Left ventricle myocardium superior (tissue), 1 donor: ENCODE measurements around the gene RAP1GAP2. TPM values are rescaled to one million over a fixed set of nuclear protein-coding genes. Genes with fewer than 3 reads are reported as not detected.
A peak's percentile ranks its signal among the peaks of the same experiment; 100 is the strongest.
"Not testable (repeated sequence)": the region's sequence is repeated elsewhere in the genome, so short reads cannot be mapped to it uniquely, and the experiment has no call there.

Experiments
- ATAC-seq: fragments of 200-7000 bp; cut with Tn5 transposase; one replicate; pipeline ENCODE4 v1.9.1; 2020; ENCODE audit warnings: mild to moderate bottlenecking, moderate library complexity
- DNase-seq: peaks from one replicate; pipeline ENCODE4 v3.0.0-alpha.2; 2020
- intact Hi-C: fragments of 100-400 bp; cut with micrococcal nuclease; formaldehyde crosslinking; loops from one replicate; pipeline ENCODE4 v1.11.0; 2022
- long read RNA-seq: library from polyadenylated mRNA; unstranded; transcript quantifications from one replicate; pipeline ENCODE4 v2.0.0, GENCODE V29; 2021
- total RNA-seq: library from RNA; stranded (reverse); fragmentation: NEBNext Ultra II Directional; extraction: Animal tissue kit (Norgen Biotek cat#: 25700); gene quantifications from one replicate; pipeline ENCODE4 v1.2.1, GENCODE V29; 2021
- donor health status: DM: no; HTN: yes; CAD: no; lungs with severe emphysema.

The RAP1GAP2 gene
- total RNA-seq, result 48.9 TPM
- long read RNA-seq, full-length matches to known transcripts, result 28 of 40 reads
- long read RNA-seq, partial matches to known transcripts, result 8 of 40 reads
- long read RNA-seq, other reads (novel, unspliced or antisense), result 4 of 40 reads

DNA sequence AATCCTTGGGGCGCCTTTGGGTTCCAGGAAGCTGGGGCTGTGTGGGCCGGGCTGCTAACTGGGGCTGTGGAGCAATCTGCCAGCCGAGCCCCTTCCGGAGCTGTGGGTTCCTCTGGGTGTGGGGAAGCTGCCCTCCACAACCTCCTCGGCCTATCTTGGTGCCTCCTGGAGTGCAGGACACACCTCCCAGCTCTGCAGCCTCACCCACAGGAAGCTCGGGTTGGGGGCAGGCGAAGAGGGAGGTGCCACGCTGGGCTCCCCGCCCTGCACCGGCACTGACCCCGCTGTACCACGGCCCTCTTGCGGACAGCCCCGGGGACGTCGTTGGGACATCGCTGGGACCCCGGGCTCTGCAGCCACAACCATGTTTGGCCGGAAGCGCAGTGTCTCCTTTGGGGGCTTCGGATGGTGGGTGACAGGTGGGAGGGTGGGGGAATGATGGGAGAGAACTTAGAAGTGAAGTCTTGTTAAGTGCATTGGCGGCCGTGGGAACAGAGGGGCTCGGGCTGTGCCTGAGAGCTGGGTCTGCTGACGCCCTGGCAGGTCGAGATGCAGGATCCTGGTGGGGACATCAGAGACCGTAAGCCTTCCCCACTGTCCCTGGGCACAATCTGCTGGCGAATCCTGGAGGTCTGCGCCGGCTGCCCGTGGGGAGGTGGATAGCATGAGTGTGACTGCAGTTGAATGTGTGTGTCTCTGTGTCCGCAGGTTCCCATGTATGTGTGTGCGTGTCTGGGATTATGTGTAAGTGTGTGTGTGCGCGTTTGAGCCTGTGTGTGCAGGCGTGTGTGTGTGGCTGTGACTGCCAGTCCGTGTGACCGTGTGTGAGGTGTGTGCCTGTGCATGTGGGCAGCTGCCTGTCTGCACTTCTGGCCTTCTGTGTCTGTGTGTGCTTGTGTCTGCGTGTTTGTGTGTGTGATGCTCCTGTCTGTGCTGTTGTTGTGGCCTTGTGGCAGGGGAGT, at the start of gene RAP1GAP2:
Gene RAP1GAP2, plus strand, starts transcription at position 275 of the 962 bp plus-strand sequence. Its CDS starts 90 bp downstream, at position 365.
- DNase-seq (peak; percentile 76), ATAC-seq (peak; percentile 68)
- intact Hi-C loops, result no loop called here

- DNase-seq, result no peak
- intact Hi-C loops, result no loop called here
Measured at GRCh38 chr17:2749058-2749783, 47.0 kb upstream of the RAP1GAP2 start, which contains the start of gene CCDC92B. TSS of gene CCDC92B (minus strand) at chr17:2749652. CDS start at chr17:2735145, 14,507 bp downstream.

GRCh38 chr17:2749784-2750181, 46.5 kb upstream of the RAP1GAP2 start:
- DNase-seq (peak; percentile 85), ATAC-seq (peak; percentile 96)

More at GRCh38 chr17:2749058-2749783, 47.0 kb upstream of the RAP1GAP2 start, which contains the start of gene CCDC92B:
- ATAC-seq, result no peak

GRCh38 chr17:2750721-2751120, 45.5 kb upstream of the RAP1GAP2 start:
- intact Hi-C loops, result no loop called here
- DNase-seq, result no peak
- no peak for ATAC-seq

More at GRCh38 chr17:2749784-2750181, 46.5 kb upstream of the RAP1GAP2 start:
- intact Hi-C loops, result no loop called here

- ATAC-seq (no peak), DNase-seq (no peak)
- intact Hi-C loops, result no loop called here
Measured at GRCh38 chr17:2751491-2751890, 44.7 kb upstream of the RAP1GAP2 start.

GRCh38 chr17:2755891-2756724, 40.1 kb upstream of the RAP1GAP2 start:
- no peak for DNase-seq
- intact Hi-C loops, result no loop called here
- ATAC-seq, result peak; percentile 52

DNA sequence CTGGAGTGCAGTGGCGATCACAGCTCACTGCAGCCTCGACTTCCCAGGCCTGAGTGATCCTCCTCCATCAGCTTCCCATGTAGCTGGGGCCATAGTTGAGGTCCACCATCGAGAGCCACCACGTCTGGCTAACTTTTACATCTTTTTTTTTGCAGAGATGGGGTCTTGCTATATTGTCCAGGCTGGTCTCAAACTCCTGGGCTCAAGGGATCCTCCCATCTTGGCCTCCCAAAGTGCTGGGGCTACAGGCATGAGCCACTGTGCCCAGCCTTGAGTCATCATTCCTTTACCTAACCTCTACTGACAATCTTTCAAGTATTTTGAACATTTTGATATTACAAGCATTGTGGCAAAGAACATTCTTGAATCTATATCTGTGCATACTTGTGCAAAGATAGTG, 37.4 kb upstream of the RAP1GAP2 start:
- DNase-seq (no peak), ATAC-seq (no peak)
- intact Hi-C loops, result no loop called here

DNA sequence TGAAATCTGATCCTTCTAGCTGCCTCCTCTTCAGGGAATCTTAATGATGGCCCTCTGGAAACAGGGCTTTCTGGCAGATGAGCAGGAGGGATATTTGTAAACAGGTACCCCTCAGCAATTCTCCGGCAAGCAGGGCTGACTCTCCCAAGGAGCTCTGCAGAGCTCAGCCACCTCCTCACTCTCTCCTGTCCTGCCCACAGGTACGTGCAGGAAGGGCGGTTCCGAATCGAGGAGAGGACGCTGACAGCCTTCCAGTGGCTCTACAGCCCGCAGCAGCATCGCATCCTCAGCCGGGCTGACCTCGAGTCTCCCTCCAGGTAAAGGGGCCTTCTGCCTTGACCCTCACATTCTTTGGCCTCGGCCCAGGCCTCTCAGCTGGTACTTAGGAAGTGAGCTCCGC, 26.1 kb upstream of the RAP1GAP2 start:
- intact Hi-C loops, result no loop called here
- ATAC-seq (no peak), DNase-seq (no peak)

DNA sequence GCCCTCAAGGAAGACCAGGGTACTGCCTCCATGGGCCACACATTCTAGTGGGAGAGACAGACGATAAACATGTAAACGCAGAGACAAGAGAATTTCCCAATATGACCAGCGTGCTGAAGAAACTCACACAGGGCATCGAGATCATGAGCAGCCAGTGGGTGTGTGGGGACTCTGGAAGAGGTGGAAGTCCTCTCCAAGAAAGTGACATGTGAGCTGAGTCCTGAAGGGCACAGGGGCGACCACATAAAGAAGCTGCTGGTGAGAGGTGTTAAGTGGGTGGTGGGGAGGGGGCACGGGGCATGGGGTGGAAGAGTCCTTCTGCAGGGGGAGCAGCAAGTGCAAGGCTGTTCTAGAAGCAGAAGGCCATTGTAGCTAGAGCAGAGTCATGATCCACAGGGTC, 21.0 kb upstream of the RAP1GAP2 start:
- intact Hi-C loops, result no loop called here
- DNase-seq (no peak), ATAC-seq (no peak)

- DNase-seq (no peak), ATAC-seq (no peak)
- intact Hi-C loops, result no loop called here
Measured at GRCh38 chr17:2776589-2777241, 19.5 kb upstream of the RAP1GAP2 start.

DNA sequence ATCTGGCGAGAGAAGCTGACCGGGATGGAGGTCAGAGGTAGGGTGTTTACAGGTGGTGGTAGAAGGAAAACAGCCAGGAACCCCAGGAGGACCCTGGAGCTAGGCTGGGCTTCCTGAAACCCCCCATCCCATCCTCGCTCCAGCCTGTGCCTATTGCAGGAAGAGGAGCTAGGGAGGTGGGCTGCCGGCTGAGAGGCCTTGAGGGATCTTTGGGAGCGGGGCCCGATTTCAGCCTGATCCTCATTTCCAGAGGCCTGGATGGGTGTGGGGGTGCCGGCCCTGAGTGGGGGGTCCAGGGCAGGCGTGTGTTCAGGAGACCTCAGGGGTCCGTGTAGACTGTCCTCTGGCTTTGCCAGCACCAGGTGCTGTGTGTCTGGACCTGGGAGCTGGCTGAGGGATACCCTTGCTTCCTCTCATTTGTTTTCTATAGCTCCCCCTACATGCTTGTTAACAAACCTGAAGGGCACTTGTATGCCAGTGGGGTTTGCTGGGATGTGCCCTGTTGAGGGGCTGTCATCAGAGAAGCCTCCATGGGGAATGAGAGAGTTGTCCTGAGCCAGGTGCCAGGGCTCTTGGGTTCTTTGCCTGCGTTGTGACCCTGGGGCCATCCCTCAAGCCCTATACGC, 18.9 kb upstream of the RAP1GAP2 start:
- no peak for DNase-seq
- no peak for ATAC-seq
- intact Hi-C loops, result no loop called here

DNA sequence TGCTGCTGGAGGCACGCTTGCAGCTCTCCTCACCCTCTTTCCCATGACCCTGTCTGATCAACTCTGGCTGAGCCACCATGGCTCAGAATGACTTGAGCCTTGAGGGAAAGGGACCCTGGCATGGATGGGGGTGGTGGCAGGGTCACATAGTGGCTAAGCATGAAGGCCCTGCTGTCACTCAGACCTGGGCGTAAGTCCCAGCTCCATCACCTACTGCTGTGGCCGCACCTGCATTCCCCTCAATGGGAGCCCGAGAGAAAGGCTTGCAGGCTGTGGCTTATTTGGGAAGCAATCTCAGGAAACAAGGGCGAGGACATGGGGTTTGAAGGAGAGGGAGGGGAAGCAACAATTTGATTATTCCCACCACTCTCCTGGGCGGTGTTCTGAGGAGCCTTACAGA, 17.7 kb upstream of the RAP1GAP2 start:
- ATAC-seq, result no peak
- DNase-seq, result no peak
- intact Hi-C loops, result no loop called here

GRCh38 chr17:2779545-2779944, 16.7 kb upstream of the RAP1GAP2 start:
- intact Hi-C loops, result no loop called here
- DNase-seq (no peak), ATAC-seq (no peak)

GRCh38 chr17:2780256-2780655, 16.0 kb upstream of the RAP1GAP2 start:
- DNase-seq, result no peak
- intact Hi-C loops, result no loop called here
- ATAC-seq, result no peak

GRCh38 chr17:2780931-2781454, 15.2 kb upstream of the RAP1GAP2 start:
- ATAC-seq (no peak), DNase-seq (no peak)
- intact Hi-C loops, result no loop called here

GRCh38 chr17:2781598-2781997, 14.6 kb upstream of the RAP1GAP2 start:
- intact Hi-C loops, ATAC-seq, DNase-seq: not testable (repeated sequence)

DNA sequence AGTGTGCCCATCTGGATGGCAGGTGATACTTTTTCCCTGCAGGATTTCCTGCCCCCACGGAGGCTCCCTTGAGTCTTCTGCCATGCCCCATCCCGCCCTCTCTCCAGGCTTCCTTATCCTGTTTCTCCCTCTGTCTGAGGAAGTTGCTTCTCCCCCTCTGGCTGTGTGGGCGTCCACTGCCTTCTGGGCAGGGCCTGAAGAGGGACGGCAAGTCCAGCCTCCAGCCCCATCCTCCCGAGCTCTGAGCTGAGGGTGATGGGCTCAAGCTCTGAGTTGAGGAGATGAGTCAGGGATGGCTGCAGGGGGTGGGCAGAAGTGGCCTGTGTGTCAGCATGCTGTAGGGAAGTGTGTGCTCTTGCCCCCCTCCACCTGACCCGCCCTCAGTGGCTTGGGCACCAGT, 14.2 kb upstream of the RAP1GAP2 start:
- intact Hi-C loops, result no loop called here
- ATAC-seq (no peak), DNase-seq (no peak)
